PC-9 (cell line): ENCODE results near the gene ACOXL.

Experiments used
- CTCF ChIP-seq: fragments of 200-600 bp; sonication (generic); conservative IDR thresholded peaks from 2 replicates; pipeline ENCODE4 v1.6.1; 2017; ENCODE audit warnings: mixed run types, antibody characterized with exemption, mild to moderate bottlenecking, moderate library complexity
- EZH2 ChIP-seq: fragments of 200-600 bp; sonication (generic); IDR thresholded peaks from 2 replicates; pipeline ENCODE4 v1.8.0; 2017; ENCODE audit warnings: antibody characterized with exemption, low read depth

GRCh38 chr2:110744429-110744828 is 12.1 kb downstream of the ACOXL start:
- TF ChIP-seq CTCF = no peak
- TF ChIP-seq EZH2 = no peak
